Neuronal stem cell (in vitro differentiated cells): ENCODE data around the gene RHO.

ENCODE experiments used
- DNase-seq: peaks from one replicate; pipeline ENCODE4 v3.0.0-alpha.2; 2013; ENCODE audit warnings: low spot score
- H2AFZ ChIP-seq: one replicate; pipeline ENCODE4 v1.6.1; 2013; ENCODE audit warnings: mild to moderate bottlenecking, low read length, inconsistent platforms
- H2AK5ac ChIP-seq: 2 replicates; pipeline ENCODE4 v1.6.1; 2013; ENCODE audit warnings: low read depth, mild to moderate bottlenecking, inconsistent platforms, low read length, moderate library complexity, mixed read lengths
- H2BK120ac ChIP-seq: 2 replicates; pipeline ENCODE4 v1.6.1; 2013; ENCODE audit warnings: low read depth, mild to moderate bottlenecking, inconsistent platforms, low read length, moderate library complexity, mixed read lengths
- H2BK12ac ChIP-seq: one replicate; pipeline ENCODE4 v1.6.1; 2013; ENCODE audit warnings: low read length, inconsistent platforms
- H2BK15ac ChIP-seq: 2 replicates; pipeline ENCODE4 v1.6.1; 2013; ENCODE audit warnings: mild to moderate bottlenecking, low read length, inconsistent platforms, mixed read lengths
- H2BK5ac ChIP-seq: one replicate; pipeline ENCODE4 v1.6.1; 2013; ENCODE audit warnings: inconsistent platforms, mild to moderate bottlenecking, low read length, moderate library complexity
- H3K14ac ChIP-seq: one replicate; pipeline ENCODE4 v1.6.1; 2013; ENCODE audit warnings: low read length, inconsistent platforms
- H3K18ac ChIP-seq: 2 replicates; pipeline ENCODE4 v1.6.1; 2013; ENCODE audit warnings: low read length, inconsistent platforms
- H3K23ac ChIP-seq: 2 replicates; pipeline ENCODE4 v1.6.1; 2013; ENCODE audit warnings: low read depth, mild to moderate bottlenecking, mixed read lengths, low read length, inconsistent platforms; ENCODE audit not compliant: poor library complexity
- H3K27ac ChIP-seq: replicated peaks from 3 replicates; pipeline ENCODE4 v1.5.1; 2013; ENCODE audit warnings: low read length, inconsistent platforms
- H3K27me3 ChIP-seq, 3 experiments: 2 replicates each; pipeline ENCODE4 v1.6.1; 2013; ENCODE audit warnings: low read length in 3 of 3, mild to moderate bottlenecking in 2 of 3, inconsistent platforms in 1 of 3, low read depth in 1 of 3, mixed read lengths in 1 of 3, moderate library complexity in 1 of 3; ENCODE audit not compliant: control insufficient read depth in 3 of 3, insufficient read depth in 3 of 3
- H3K36me3 ChIP-seq, 2 donors: replicated peaks in 1 of 2; 2 replicates each; pipeline ENCODE4 v1.6.1; 2013; ENCODE audit warnings: low read length in 2 of 2; ENCODE audit not compliant: control insufficient read depth in 2 of 2, insufficient read depth in 2 of 2
- H3K4ac ChIP-seq: 2 replicates; pipeline ENCODE4 v1.6.1; 2013; ENCODE audit warnings: inconsistent platforms, mild to moderate bottlenecking, low read length, moderate library complexity
- H3K4me1 ChIP-seq, 2 donors: 1 replicate in 1 of 2; 2 replicates in 1 of 2; pipeline ENCODE4 v1.6.1; 2013; ENCODE audit warnings: low read length in 2 of 2, low read depth in 1 of 2; ENCODE audit not compliant: control insufficient read depth in 2 of 2, insufficient read depth in 1 of 2
- H3K4me2 ChIP-seq: one replicate; pipeline ENCODE4 v1.6.1; 2013; ENCODE audit warnings: mild to moderate bottlenecking, low read length, inconsistent platforms; ENCODE audit not compliant: insufficient read depth, poor library complexity, severe bottlenecking
- H3K4me3 ChIP-seq, 2 donors: 2 replicates each; pipeline ENCODE4 v1.5.1; 2013; ENCODE audit warnings: low read length in 2 of 2, mild to moderate bottlenecking in 2 of 2, inconsistent platforms in 1 of 2, moderate library complexity in 1 of 2
- H3K79me1 ChIP-seq: one replicate; pipeline ENCODE4 v1.6.1; 2013; ENCODE audit warnings: low read depth, mild to moderate bottlenecking, inconsistent platforms, low read length, moderate library complexity
- H3K9ac ChIP-seq: one replicate; pipeline ENCODE4 v1.6.1; 2013; ENCODE audit warnings: mild to moderate bottlenecking, low read depth, low read length, inconsistent platforms; ENCODE audit not compliant: poor library complexity
- H3K9me3 ChIP-seq, 2 donors: replicated peaks in 1 of 2; 2 replicates each; pipeline versions ENCODE3 to v1.6.1; 2013; ENCODE audit warnings: low read length in 2 of 2, mild to moderate bottlenecking in 2 of 2, inconsistent platforms in 1 of 2, low read depth in 1 of 2, mixed read lengths in 1 of 2, moderate library complexity in 1 of 2; ENCODE audit not compliant: control insufficient read depth in 2 of 2, insufficient read depth in 1 of 2
- H4K8ac ChIP-seq: one replicate; pipeline ENCODE4 v1.6.1; 2013; ENCODE audit warnings: low read depth, mild to moderate bottlenecking, inconsistent platforms, low read length, moderate library complexity
- H4K91ac ChIP-seq: one replicate; pipeline ENCODE4 v1.6.1; 2013; ENCODE audit warnings: low read length, low read depth, mild to moderate bottlenecking, inconsistent platforms; ENCODE audit not compliant: poor library complexity
- WGBS, 2 donors: extraction: QIAGEN DNeasy Blood & Tissue Kit; methylation state at CpG; one replicate each; pipeline ENCODE4 v1.1.7; 2013; ENCODE audit warnings: missing lambda C conversion rate in 2 of 2, mixed read lengths in 1 of 2; ENCODE audit not compliant: insufficient read length in 2 of 2, insufficient replicate concordance in 1 of 2; ENCODE audit errors: extremely low coverage in 2 of 2; 5-methylcytosine and 5-hydroxymethylcytosine counted together

RHO gene

DNA sequence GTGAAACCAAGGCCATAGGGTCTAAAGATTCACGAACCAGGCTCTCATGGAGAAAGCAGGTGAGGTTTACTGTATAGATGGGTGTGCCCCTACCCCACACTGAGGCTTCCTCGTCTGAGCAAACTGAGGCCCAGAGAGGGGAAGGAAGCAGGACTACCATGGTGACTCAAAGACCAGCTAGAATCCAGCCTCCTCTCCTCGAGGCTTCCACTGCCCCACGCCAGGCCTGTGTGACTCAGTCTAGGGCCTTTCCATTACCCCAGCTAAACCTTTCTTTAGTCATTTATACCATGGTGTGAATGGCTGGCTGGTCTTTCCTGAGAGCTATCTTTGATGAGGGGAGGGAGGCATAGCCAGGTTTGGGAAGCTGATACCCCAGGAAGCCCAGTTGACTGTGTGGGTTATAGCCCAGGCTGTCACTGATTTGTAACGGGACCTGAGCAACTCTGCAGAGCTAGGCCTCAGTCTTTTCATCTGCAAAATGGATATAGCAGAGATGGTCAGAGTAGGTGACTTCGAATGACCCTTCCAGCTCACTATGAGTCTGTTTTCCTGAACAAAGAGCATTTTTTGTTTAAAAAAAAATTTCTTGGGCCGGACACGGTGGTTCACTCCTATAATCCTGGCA, 3.0 kb upstream of the RHO start:
- H4K8ac ChIP-seq = no peak overlapping the region
- no peak overlapping the region for H3K18ac ChIP-seq
- WGBS, 2 donors = no CpG with 5 or more reads among the region's 8 CpGs
- H3K27me3 ChIP-seq = no peaks in the 10 kb centered on the region
- no peaks in the 10 kb centered on the region for H3K36me3 ChIP-seq
- H3K79me1 ChIP-seq = no peaks in the 10 kb centered on the region
- DNase-seq = no peak
- H3K23ac ChIP-seq = no peak overlapping the region
- no peaks in the 10 kb centered on the region for H3K9me3 ChIP-seq
- peaks cover 16% of the 10 kb centered on the region in 2 donors for H3K4me1 ChIP-seq
- no peak overlapping the region for H2BK12ac ChIP-seq
- H2BK120ac ChIP-seq = no peak overlapping the region
- H2BK15ac ChIP-seq = no peak overlapping the region
- H3K27ac ChIP-seq = no peak overlapping the region
- H3K14ac ChIP-seq = no peak overlapping the region
- H3K9ac ChIP-seq = no peak overlapping the region
- no peak overlapping the region for H2AK5ac ChIP-seq
- no peak overlapping the region for H3K4ac ChIP-seq
- no peak overlapping the region for H4K91ac ChIP-seq
- H2BK5ac ChIP-seq = no peak overlapping the region
- no peak overlapping the region for H3K4me2 ChIP-seq
- no peak overlapping the region for H3K4me3 ChIP-seq
- no peak overlapping the region for H2AFZ ChIP-seq

DNA sequence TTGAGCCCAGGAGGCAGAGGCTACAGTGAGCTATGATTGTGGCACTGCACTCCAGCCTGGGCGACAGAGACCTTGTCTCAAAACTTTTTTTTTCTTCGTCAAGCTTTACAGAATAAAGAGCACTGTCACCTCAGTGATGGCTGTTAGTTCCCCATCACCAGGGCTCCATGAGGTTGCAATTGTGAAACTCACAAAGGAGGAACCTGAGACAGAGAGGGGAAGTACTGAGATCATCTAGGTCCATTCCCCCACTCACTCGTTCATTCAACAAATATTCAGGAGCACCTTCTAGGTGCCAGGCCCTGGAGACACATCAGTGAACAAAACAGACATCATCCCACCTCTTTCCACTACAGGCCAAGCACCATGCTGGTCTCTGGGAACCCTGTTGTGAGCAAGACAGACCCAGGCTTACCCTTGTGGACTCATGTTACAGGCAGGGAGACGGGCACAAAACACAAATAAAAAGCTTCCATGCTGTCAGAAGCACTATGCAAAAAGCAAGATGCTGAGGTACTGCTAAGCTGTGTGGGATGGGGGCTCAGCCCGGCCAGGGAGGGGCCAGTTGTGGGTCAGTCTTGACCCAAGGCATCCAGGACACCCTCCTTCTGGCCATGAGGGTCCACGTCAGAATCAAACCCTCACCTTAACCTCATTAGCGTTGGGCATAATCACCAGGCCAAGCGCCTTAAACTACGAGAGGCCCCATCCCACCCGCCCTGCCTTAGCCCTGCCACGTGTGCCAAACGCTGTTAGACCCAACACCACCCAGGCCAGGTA, 2.1 kb upstream of the RHO start:
- Histone ChIP-seq H4K8ac (no peak overlapping the region), H2BK5ac (no peak overlapping the region), H3K14ac (no peak overlapping the region), H3K9ac (no peak overlapping the region), H3K27ac (no peak overlapping the region), H2AFZ (no peak overlapping the region), H3K36me3 (no peaks in the 10 kb centered on the region), H3K79me1 (no peaks in the 10 kb centered on the region), H4K91ac (no peak overlapping the region), H2BK120ac (no peak overlapping the region), H3K9me3 (no peaks in the 10 kb centered on the region), H3K4ac (no peak overlapping the region), H2BK12ac (no peak overlapping the region), H3K4me3 (no peak overlapping the region), H3K4me1 (peaks cover 19 to 20% of the 10 kb centered on the region in 2 donors), H3K4me2 (no peak overlapping the region), H3K27me3 (no peaks in the 10 kb centered on the region), H2AK5ac (no peak overlapping the region), H3K18ac (peak overlapping the region; percentile 76), H3K23ac (no peak overlapping the region), H2BK15ac (no peak overlapping the region)
- DNase-seq = no peak
- no CpG with 5 or more reads among the region's 12 CpGs for WGBS, 2 donors

- H3K4me3 ChIP-seq = no peak overlapping the region
- no peak overlapping the region for H3K4me2 ChIP-seq
- peak overlapping the region; percentile 68 for H2AK5ac ChIP-seq
- peaks cover 12 to 20% of the 10 kb centered on the region in 2 donors for H3K4me1 ChIP-seq
- H3K9me3 ChIP-seq = no peaks in the 10 kb centered on the region
- no peak overlapping the region for H4K91ac ChIP-seq
- H2BK15ac ChIP-seq = no peak overlapping the region
- H3K4ac ChIP-seq = no peak overlapping the region
- WGBS, 2 donors = no CpG with 5 or more reads among the region's 11 CpGs
- no peaks in the 10 kb centered on the region for H3K27me3 ChIP-seq
- H3K36me3 ChIP-seq = no peaks in the 10 kb centered on the region
- H3K27ac ChIP-seq = no peak overlapping the region
- H3K9ac ChIP-seq = no peak overlapping the region
- no peak for DNase-seq
- H4K8ac ChIP-seq = no peak overlapping the region
- H3K79me1 ChIP-seq = no peaks in the 10 kb centered on the region
- no peak overlapping the region for H2BK120ac ChIP-seq
- peak overlapping the region; percentile 24 for H2BK12ac ChIP-seq
- H2BK5ac ChIP-seq = no peak overlapping the region
- H3K18ac ChIP-seq = peak overlapping the region; percentile 20
- H3K14ac ChIP-seq = no peak overlapping the region
- no peak overlapping the region for H2AFZ ChIP-seq
- no peak overlapping the region for H3K23ac ChIP-seq
Measured at GRCh38 chr3:129527262-129527661, 1.2 kb upstream of the RHO start.

DNA sequence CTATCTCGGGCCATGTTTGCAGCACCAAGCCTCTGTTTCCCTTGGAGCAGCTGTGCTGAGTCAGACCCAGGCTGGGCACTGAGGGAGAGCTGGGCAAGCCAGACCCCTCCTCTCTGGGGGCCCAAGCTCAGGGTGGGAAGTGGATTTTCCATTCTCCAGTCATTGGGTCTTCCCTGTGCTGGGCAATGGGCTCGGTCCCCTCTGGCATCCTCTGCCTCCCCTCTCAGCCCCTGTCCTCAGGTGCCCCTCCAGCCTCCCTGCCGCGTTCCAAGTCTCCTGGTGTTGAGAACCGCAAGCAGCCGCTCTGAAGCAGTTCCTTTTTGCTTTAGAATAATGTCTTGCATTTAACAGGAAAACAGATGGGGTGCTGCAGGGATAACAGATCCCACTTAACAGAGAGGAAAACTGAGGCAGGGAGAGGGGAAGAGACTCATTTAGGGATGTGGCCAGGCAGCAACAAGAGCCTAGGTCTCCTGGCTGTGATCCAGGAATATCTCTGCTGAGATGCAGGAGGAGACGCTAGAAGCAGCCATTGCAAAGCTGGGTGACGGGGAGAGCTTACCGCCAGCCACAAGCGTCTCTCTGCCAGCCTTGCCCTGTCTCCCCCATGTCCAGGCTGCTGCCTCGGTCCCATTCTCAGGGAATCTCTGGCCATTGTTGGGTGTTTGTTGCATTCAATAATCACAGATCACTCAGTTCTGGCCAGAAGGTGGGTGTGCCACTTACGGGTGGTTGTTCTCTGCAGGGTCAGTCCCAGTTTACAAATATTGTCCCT, 1.2 kb downstream of the RHO start:
- H3K9me3 ChIP-seq = no peaks in the 10 kb centered on the region

More for the DNA sequence above, 1.2 kb downstream of the RHO start:
- Histone ChIP-seq H2BK12ac (no peak overlapping the region), H2AFZ (peak overlapping the region; percentile 0), H3K79me1 (no peaks in the 10 kb centered on the region), H3K14ac (peak overlapping the region; percentile 15), H3K9ac (peak overlapping the region; percentile 7), H2AK5ac (no peak overlapping the region), H3K27me3 (no peaks in the 10 kb centered on the region), H4K8ac (no peak overlapping the region), H3K27ac (no peak overlapping the region), H3K36me3 (no peaks in the 10 kb centered on the region), H2BK15ac (peak overlapping the region; percentile 49), H4K91ac (no peak overlapping the region), H3K23ac (peak overlapping the region; percentile 13), H3K4me2 (no peak overlapping the region), H3K4me1 (peaks cover 19 to 20% of the 10 kb centered on the region in 2 donors), H3K4ac (peak overlapping the region; percentile 19), H2BK120ac (peak overlapping the region; percentile 30), H2BK5ac (no peak overlapping the region), H3K4me3 (no peak overlapping the region), H3K18ac (peak overlapping the region; percentile 71)
- WGBS, 2 donors = no CpG with 5 or more reads among the region's 12 CpGs
- DNase-seq = no peak
